Measurements from ENCODE around the gene APBA2.

APBA2 gene

DNA sequence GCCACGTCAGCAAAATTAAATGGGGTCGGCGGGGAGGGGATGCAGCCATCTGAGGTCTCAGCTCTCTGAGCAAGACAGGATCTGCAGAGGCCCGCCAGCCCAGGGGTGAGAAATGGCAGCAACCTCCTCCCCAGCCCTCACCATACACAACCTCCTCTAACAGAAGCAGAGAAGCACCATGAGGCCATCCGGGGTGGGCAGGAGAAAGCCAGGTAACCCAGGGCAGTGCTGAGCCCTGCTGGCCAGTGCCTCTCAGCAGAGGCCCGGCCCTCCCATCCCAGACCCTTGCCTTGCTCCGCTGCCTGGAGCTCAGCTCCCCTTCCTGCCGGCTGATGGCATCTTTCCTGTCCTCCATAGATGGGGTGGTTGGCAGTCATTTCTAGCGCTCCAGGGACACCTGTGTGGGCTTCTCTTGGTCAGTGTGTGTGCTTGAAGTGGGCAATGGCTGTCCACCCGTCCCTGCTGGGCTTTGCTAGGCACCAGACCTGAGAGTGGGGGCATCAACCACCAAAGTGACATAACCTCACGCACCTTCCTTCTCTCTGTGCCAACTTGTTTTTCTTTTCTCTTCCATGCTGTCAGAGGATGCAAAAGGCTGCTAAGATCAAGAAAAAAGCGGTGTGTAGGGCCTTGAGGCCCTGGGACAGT, 208.0 kb downstream of the APBA2 start:
- DNase-seq, result no peak

- no peak for DNase-seq
These were observed 208.9 kb downstream of the APBA2 start for GRCh38 chr15:29094711-29095110.

DNA sequence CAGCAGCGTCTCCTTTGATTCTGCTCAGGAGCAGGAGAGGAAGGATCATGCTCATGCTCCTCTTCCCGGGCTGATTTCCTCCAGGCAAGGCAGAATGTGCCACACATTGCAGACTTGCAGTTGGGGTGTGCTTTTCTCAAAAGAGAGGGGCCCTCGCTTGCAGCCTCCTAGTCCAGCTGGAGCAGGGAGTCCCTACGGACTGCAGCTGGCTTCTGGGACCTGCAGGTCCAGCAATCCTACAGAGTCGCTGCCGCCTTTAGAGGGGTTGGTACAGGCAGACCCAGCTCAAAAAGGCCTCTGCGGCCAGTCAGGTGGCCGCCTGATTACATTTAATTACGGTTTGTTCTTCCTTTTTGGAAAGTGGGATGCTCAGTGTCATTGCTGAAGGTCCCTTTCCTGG, 210.0 kb downstream of the APBA2 start:
- DNase-seq, result no peak

- DNase-seq, result no peak
These were observed 211.4 kb downstream of the APBA2 start for GRCh38 chr15:29097168-29097567.

DNA sequence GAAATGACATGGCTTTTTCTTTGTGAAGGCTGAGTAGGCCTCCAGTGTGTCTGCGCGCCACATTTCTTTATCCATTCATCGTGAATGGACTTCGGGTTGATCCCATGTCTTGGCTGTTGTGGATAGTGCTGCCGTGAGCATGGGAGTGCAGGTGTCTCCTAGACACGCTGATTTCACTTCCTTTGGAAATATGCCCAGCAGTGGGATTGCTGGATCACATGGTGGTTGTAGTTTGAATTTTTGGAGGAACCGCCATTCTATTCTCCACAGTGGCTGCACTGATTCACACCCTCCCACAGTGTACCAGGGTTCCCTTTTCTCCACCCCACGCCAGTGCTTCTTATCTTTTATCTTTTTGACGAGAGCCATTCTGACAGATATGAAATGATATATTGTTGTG, 212.2 kb downstream of the APBA2 start:
- peak in 1 of 2 experiments; percentile 15 for DNase-seq

GRCh38 chr15:29098652-29099051, 212.9 kb downstream of the APBA2 start:
- DNase-seq, result no peak

DNA sequence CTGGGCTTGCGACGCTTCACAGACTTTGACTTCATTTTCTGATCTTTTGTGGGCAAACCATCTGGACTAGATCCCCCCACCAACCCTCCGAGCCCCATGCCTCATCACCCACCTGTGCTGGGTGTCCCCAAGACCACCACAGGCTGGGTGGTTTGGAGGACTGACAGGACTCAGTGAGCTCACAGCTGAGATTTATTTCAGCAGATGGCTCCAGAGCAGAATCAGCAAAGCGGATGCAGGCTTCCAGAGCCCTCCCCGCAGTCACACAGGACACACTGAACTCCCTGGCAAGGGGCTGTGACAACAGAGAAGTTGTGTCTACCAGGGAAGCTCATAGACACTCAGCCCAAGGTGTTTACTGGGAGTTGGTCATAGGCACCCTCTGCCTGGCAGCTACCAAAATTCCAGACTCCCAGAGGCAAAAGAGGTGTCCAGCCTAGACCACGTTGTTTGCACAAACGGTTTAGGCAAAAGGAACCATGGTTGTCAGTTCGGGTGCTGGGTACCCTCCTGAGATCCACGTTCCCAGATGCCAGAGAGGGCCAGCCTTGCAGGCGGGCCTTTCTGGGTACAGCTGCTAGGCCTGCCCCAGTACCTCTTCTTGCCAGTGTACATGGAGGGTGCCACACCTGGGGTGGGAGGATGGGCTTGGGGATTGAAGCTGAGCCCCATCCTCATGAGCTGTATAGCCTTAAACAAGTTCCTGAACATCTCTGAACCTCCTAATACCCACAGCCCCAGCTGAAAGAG, 213.5 kb downstream of the APBA2 start:
- peak in 1 of 2 experiments; percentile 42 for DNase-seq

- no peak for DNase-seq
These were observed 214.8 kb downstream of the APBA2 start for GRCh38 chr15:29100486-29101000.

DNA sequence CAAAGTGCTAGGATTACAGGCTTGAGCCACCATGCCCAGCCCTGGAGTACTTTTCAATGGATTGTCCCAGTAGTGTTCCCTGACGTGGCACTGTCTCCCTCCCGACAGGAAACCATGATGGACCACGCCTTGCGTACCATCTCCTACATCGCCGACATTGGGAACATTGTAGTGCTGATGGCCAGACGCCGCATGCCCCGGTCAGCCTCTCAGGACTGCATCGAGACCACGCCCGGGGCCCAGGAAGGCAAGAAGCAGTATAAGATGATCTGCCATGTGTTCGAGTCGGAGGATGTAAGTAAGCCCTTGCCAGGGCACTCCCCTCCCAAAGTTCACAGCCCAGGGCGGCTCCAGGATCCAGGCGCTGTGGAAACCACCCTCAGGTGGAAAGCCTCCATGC, 215.7 kb downstream of the APBA2 start:
- DNase-seq, result no peak

- DNase-seq, result peak in 1 of 2 experiments; percentile 31
These were observed 216.5 kb downstream of the APBA2 start for GRCh38 chr15:29102173-29102794.

DNA sequence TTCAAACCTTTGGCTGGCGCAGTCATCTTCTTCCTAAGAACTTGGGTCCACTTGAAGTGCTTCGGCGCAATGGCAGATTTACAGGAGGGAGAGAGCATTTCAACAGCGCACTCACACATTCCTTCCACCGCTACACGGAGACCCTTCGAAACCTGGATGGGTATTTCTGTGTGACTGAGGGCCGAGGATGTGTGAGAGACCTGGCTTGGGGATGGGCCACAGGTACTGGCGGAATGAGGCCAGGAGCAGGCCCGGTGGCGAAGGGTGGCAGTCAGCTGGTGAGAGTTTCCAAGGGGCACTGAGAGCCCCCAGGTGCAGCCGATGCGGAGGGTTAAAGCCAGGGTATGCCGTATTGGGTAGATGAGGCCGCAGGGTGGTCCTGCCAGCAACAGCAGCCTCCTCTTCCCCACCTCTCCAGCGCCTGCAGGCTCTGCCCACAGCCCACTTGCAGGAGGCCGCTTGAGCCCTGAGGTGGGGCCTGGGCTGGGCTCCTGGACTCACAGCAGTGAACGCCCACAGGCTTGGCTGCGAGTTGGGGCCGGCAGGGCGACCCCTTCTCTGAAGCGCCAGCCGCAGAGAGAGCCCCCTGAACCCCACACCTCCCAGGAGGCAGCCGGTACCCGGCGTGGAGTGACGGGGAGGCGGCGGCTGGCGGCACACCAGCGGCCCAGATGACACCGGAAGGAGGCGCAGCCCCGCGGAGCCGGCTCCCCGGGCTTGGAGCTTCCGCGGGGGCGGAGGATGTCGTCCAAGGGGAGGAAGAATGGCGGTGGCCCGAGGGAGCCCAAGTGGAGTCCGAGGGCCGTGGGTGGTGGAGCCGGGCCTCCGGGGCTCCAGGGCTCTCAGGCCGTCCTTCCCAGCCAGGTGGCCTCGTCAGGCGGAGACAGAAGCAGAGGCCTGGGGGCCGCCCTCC, 217.4 kb downstream of the APBA2 start:
- DNase-seq, result no peak

DNA sequence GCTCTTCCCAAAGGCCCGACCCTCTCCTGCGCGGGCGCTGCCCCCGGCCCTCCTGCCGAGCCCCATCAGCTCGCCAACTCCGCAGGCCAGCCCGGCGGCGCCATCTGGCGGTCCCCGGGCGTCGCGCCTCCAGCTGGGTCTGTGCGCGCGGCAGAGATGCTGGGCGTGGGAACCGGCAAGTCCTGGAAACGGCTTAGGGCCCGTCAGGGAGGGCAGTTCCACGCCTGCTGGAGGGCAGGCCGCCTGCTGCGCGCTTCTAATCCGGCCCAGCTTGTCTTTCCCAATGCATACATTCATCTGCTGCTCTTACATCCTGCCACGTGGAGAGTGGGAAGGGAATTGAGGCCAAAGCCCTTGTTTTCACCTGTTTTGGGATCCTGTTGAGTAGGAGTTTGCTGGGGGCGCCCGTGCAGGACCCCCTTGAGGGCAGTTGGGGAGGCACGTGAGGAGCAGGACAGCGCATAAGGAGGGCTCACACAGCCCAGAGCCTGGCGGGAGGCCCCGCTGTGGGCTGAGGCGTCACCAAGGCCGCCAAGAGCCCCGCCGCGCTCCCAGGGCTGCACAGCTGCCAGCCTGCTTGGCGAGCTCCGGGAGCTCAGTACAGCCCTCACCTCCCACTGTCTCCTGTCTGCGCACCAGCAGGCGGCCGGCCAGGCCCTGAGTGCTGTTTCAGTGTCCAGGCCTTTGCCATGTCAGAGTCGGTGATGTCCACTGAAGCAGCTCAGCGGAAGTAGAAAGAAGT, 218.2 kb downstream of the APBA2 start:
- peak in 1 of 2 experiments; percentile 50 for DNase-seq

GRCh38 chr15:29104566-29104880, 218.7 kb downstream of the APBA2 start:
- DNase-seq, result no peak

- DNase-seq, result no peak
These were observed 219.5 kb downstream of the APBA2 start for GRCh38 chr15:29105151-29105854.

DNA sequence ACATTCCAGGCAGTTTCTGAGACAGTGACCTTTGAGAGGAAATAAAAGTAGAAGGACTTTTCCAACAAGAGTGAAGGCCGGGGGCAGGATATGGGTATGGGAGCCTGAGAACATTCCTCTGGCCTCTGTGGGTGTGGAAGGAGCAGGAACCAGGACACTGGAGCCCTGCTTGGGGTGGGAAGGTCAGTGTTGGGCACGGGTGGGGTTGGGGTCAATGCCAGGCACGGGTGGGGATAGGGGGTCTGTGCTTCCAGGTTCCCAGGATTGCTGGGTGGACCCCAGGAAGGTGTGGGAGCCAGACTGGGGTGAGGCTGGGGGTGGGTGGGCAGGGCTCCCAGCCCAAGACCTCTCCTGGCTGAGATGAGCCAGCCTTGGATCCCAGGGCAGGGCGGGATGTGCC, 220.3 kb downstream of the APBA2 start:
- no peak for DNase-seq

DNA sequence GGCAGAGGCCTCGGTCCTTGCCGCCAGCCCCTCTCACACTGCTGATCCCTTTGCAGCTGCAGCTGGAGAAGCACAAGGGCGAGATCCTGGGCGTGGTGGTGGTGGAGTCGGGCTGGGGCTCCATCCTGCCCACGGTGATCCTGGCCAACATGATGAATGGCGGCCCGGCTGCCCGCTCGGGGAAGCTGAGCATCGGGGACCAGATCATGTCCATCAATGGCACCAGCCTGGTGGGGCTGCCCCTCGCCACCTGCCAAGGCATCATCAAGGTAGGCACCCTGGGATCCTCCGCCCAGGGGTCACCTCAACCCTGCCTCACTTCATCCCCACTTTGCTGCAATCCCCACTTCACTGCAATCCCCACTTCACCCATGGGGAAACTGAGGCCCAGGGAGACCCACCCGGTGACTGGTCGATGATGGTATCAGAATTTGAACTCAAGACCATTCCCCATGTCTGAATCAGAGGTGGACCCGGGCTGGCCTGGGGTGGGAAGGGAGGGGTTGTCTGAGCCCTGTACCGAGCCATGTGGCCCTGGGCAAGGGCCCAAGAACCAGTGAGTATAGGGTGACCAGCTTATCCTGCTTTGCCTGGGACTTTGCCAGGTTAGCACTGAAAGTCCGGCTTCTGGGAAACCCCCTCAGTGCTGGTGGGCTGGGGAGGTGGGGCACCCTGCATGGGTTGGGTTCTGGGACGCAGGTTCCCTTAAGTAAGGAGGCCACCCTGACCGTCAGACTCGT, 220.9 kb downstream of the APBA2 start:
- no peak for DNase-seq

DNA sequence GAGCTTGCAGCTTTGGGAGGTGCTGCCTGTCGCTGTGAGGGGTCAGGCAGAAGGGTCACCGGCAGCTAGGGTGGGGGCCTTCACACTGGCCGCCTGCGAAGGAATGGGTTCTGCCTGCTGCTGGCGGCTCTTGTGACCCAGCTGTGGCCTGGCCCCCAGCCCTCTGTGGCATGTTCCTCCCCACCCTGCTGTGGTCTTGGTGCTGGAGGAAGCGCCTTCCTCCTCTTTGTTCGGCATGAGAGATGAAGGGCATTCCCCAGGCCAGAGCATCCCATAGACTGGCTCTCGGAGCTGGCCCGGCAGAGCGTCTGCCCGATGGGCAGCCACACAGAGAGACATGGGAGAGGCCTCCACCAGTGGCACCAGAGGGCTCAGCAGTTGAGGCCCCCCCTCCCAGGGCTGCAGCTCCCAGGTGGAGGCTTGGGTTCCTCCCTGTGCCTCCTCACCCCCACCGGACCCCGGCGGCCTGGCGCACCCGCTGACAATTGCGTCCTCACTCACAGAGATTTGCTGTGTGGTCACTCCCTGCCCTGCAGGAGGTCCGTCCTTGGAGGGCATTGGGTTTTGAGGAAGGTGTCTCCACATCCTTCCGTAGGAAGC, 221.6 kb downstream of the APBA2 start:
- no peak for DNase-seq

DNA sequence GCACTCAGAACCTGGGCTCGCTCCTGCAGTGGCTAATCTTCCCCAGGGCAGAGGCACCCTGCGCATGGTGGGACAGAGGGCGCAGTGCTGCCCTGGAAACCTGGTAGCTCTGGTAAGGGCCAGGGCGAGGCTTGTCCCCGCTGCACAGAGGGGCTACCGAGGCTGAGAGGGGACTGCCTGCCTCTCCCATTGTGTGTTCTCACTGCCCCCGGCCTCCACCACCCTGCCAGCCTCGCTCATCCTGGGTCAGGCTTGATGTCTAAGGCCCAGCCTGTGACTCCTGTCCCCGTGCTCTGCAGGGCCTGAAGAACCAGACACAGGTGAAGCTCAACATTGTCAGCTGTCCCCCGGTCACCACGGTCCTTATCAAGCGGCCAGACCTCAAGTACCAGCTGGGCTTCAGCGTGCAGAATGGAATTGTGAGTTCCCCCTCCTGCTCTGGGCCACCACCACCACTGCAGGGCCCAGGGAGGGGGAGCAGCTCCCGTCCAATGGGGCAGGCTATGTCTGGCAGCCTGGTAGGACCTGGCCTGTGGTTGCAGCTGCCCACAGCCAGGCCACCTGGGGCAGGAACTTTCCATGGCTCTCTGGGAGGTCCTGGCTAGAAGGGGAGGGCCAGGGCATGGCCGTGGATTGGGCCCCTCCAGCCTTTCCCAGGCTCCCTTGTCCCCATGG, 222.3 kb downstream of the APBA2 start:
- no peak for DNase-seq

DNA sequence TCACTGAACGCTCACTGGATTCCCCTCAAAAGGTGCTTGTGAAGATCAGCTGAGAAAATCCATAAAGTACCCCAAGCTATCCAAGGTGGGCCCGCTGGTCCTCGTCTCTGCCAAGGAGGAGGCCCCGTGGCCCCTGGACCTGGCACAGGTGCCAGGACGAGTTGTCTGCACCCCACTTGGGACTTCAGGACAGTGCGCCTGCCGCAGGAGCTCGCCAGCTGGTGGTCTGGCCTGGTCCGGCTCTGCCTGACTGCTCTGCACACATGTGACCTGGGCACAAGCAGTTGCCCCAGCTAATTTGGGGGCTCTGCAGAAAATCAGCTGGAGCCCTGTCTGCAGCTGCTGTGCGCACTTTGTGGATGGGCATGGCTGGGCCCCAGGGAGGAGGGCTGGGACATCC, 224.0 kb downstream of the APBA2 start:
- no peak for DNase-seq

DNA sequence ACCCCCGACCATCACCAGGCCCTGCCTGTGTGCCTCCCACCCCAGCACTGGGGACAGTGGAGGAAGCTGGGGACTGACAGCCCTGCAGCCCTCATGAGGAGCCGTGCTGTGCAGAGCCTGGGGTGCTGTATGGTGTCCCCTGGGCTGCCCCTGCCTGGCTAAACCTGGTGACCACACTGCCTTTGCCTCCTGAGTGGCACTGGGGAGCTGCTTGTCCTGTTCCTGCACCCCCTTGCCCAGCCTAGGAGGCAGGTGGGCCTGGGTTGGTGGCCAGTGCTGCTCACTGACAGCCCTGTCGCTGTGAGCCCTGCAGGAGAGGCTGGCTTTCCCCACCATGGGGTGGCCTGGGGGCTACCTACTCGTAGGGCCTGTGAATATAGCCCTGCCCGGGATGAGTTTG, 224.4 kb downstream of the APBA2 start:
- no peak for DNase-seq

Measured in cerebellar nuclear complex (tissue), 1 donor.